HepG2 (cell line): Measurements from ENCODE around the gene SGIP1. TPM values are rescaled to one million over a fixed set of nuclear protein-coding genes. Genes with fewer than 3 reads are reported as not detected.

ENCODE experiments used
- ATAC-seq: fragments of 200-7000 bp; cut with Tn5 transposase; 3 replicates; pipeline ENCODE4 v1.9.1; 2020; ENCODE audit warnings: mild to moderate bottlenecking, moderate library complexity
- Bru-seq: library from RNA; stranded (reverse); fragments of 400-500 nt; gene quantifications from one replicate; lab custom pipeline; 2021; lab: Mats Ljungman, UMichigan
- BruChase-seq, 2 experiments: library from RNA; stranded (reverse); fragments of 400-500 nt; gene quantifications; one replicate each; lab custom pipeline; 2021; lab: Mats Ljungman, UMichigan
- BruUV-seq: library from RNA; stranded (reverse); fragments of 400-500 nt; replicated peaks from 2 replicates; lab custom pipeline; 2021; lab: Mats Ljungman, UMichigan
- CTCF ChIA-PET: fragments of 300-600 bp; formaldehyde crosslinking; extraction: SDS; loops from one replicate; lab custom pipeline; 2021; ENCODE audit warnings: low total read pairs, inconsistent platforms, low intra/inter-chr PET ratio; lab: Yijun Ruan, JAX
- POLR2A ChIA-PET: fragments of 350-600 bp; sonication (Branson Sonifier 250); formaldehyde crosslinking; loops from one replicate; lab custom pipeline; 2020; ENCODE audit warnings: antibody characterized with exemption, inconsistent platforms; lab: Yijun Ruan, JAX
- DNase-seq: peaks from one replicate; pipeline ENCODE4 v3.0.0-alpha.2; 2015; ENCODE audit warnings: low spot score
- FAIRE-seq: peaks from 3 replicates; lab custom pipeline; 2011; peaks lifted over from hg19 to GRCh38; lab: Jason Lieb, UNC
- H2AFZ ChIP-seq: one replicate; pipeline ENCODE4 v1.6.1; 2011; ENCODE audit warnings: low read length, inconsistent platforms
- H3K27ac ChIP-seq: fragments of 300-600 bp; 3 replicates; pipeline ENCODE4 v1.8.0; 2011; ENCODE audit warnings: mixed run types, mild to moderate bottlenecking, mixed read lengths, low read length, inconsistent platforms; ENCODE audit not compliant: insufficient read depth; ENCODE audit errors: extremely low read length
- H3K27me3 ChIP-seq, 2 experiments: fragments of 200-600 bp in 1 of 2; 2 replicates in 1 of 2; 3 replicates in 1 of 2; pipeline versions ENCODE4 v1.6.0 to v1.8.0; 2011; ENCODE audit warnings: low read length in 2 of 2, mild to moderate bottlenecking in 2 of 2, moderate library complexity in 2 of 2, inconsistent platforms in 1 of 2; ENCODE audit not compliant: insufficient read depth in 2 of 2, control insufficient read depth in 1 of 2
- H3K36me3 ChIP-seq, 2 experiments: fragments of 200-600 bp in 1 of 2; replicated peaks in 1 of 2; 2 replicates in 1 of 2; 3 replicates in 1 of 2; pipeline versions ENCODE4 v1.5.1 to v1.8.0; 2011; ENCODE audit warnings: low read length in 2 of 2, inconsistent platforms in 1 of 2; ENCODE audit not compliant: insufficient read depth in 2 of 2, control insufficient read depth in 1 of 2
- H3K4me1 ChIP-seq: 2 replicates; pipeline ENCODE4 v1.5.1; 2012; ENCODE audit warnings: low read length, inconsistent platforms; ENCODE audit not compliant: insufficient read depth
- H3K4me2 ChIP-seq: 2 replicates; pipeline ENCODE4 v1.6.0; 2011; ENCODE audit warnings: low read depth, low read length, inconsistent platforms
- H3K4me3 ChIP-seq, 3 experiments: fragments of 200-600 bp in 1 of 3; sonication (generic), shearing (Covaris generic) in 1 of 3; replicated peaks in 1 of 3; 2 replicates each; pipeline ENCODE4 v1.5.1; 2011 to 2016; ENCODE audit warnings: low read length in 3 of 3, inconsistent platforms in 2 of 3, low read depth in 2 of 3, mild to moderate bottlenecking in 2 of 3, control low read depth in 1 of 3, mixed read lengths in 1 of 3; ENCODE audit not compliant: insufficient read depth in 1 of 3
- H3K79me2 ChIP-seq: one replicate; pipeline ENCODE4 v1.6.1; 2011; ENCODE audit warnings: low read length, inconsistent platforms; ENCODE audit not compliant: insufficient read depth
- H3K9ac ChIP-seq: 2 replicates; pipeline ENCODE4 v1.6.0; 2011; ENCODE audit warnings: mild to moderate bottlenecking, low read depth, low read length, inconsistent platforms; ENCODE audit not compliant: insufficient read depth
- H3K9me3 ChIP-seq: 2 replicates; pipeline ENCODE4 v1.5.1; 2012; ENCODE audit warnings: mild to moderate bottlenecking, low read length
- H4K20me1 ChIP-seq: 2 replicates; pipeline ENCODE4 v1.6.0; 2011; ENCODE audit warnings: inconsistent platforms, mild to moderate bottlenecking, low read length, moderate library complexity; ENCODE audit not compliant: insufficient read depth
- ETV6 ChIP-seq: sonication (generic); formaldehyde crosslinking; conservative IDR thresholded peaks from 2 replicates; pipeline ENCODE4 v1.4.0; 2020; ENCODE audit warnings: missing genetic modification reagents
- HDAC2 ChIP-seq: sonication (generic); formaldehyde crosslinking; IDR thresholded peaks from 2 replicates; pipeline ENCODE4 v1.4.0; 2020; ENCODE audit warnings: missing genetic modification reagents
- KAT2B ChIP-seq: fragments of 150-350 bp; IDR thresholded peaks from 2 replicates; pipeline ENCODE4 v1.6.1; 2014; ENCODE audit warnings: low read depth, low read length, borderline replicate concordance
- KMT2A ChIP-seq: sonication (generic); formaldehyde crosslinking; IDR thresholded peaks from 2 replicates; pipeline ENCODE4 v1.4.0; 2020; ENCODE audit warnings: missing genetic modification reagents
- NR2C2 ChIP-seq: sonication (generic); formaldehyde crosslinking; IDR thresholded peaks from 2 replicates; pipeline ENCODE4 v1.4.0; 2020; ENCODE audit warnings: missing genetic modification reagents, mild to moderate bottlenecking, moderate library complexity, borderline replicate concordance
- PLRG1 ChIP-seq: fragments of 450-650 bp; conservative IDR thresholded peaks from 2 replicates; pipeline ENCODE4 v1.6.1; 2016
- SALL1 ChIP-seq: sonication (generic); formaldehyde crosslinking; IDR thresholded peaks from 2 replicates; pipeline ENCODE4 v1.8.0; 2022; ENCODE audit warnings: mild to moderate bottlenecking, missing genetic modification reagents
- ZNF205 ChIP-seq: IDR thresholded peaks from 2 replicates; pipeline ENCODE4 v1.6.1; 2018; ENCODE audit warnings: missing biosample characterization, missing genetic modification reagents
- ZNF607 ChIP-seq: sonication (generic); formaldehyde crosslinking; IDR thresholded peaks from 2 replicates; pipeline ENCODE4 v1.5.1; 2020; ENCODE audit warnings: missing genetic modification reagents, mild to moderate bottlenecking, borderline replicate concordance
- ZNF687 ChIP-seq: sonication (generic); formaldehyde crosslinking; IDR thresholded peaks from 2 replicates; pipeline ENCODE4 v1.5.1; 2020; ENCODE audit warnings: mild to moderate bottlenecking, missing genetic modification reagents, moderate library complexity
- WGBS: methylation state at CpG from one replicate; pipeline ENCODE4 v1.1.6; 2017; ENCODE audit warnings: low lambda C conversion rate; 5-methylcytosine and 5-hydroxymethylcytosine counted together
- in situ Hi-C: cut with HindIII; loops from 2 replicates; pipeline ENCODE4 v1.10.0; 2017; ENCODE audit warnings: low pct_unique_long_range_greater_than_20kb; ENCODE audit not compliant: extremely low pct_ligation_motif_present
- intact Hi-C: fragments of 100-400 bp; cut with micrococcal nuclease; formaldehyde crosslinking; loops from one replicate; pipeline ENCODE4 v1.10.0; 2022; ENCODE audit not compliant: unreplicated experiment
- long read RNA-seq, 2 experiments: library from RNA in 1 of 2; library from polyadenylated mRNA in 1 of 2; stranded (forward) in 1 of 2; unstranded in 1 of 2; transcript quantifications; one replicate each; pipeline ENCODE4 v2.0.0, GENCODE V29; 2019 to 2022
- polyA minus RNA-seq, 3 experiments: library from RNA; depleted of rRNA, polyadenylated mRNA; stranded (reverse); fragments of >200 nt; gene quantifications; 2 replicates each; pipeline ENCODE4 v1.2.3, GENCODE V29; 2011; ENCODE audit warnings: low replicate concordance in 1 of 3
- polyA plus RNA-seq, 8 experiments: library from polyadenylated mRNA; depleted of rRNA in 3 of 8; stranded (reverse) in 7 of 8; unstranded in 1 of 8; fragments of >200 nt; fragmentation: Illumina TruSeq in 4 of 8; extraction: Trizol in 4 of 8; gene quantifications; 2 replicates each; pipeline versions ENCODE4 v1.2.1 to v1.2.3, GENCODE V29; 2011 to 2016; ENCODE audit warnings: low read depth in 4 of 8, missing spikeins in 1 of 8, mixed read lengths in 1 of 8; ENCODE audit not compliant: insufficient read depth in 1 of 8
- total RNA-seq, 5 experiments: library from RNA; depleted of rRNA; stranded (reverse); fragments of >200 nt; fragmentation: Illumina TruSeq; extraction: Trizol; gene quantifications; 2 replicates each; pipeline ENCODE4 v1.2.3, GENCODE V29; 2016; ENCODE audit warnings: low read depth in 1 of 5
- TF ChIP-seq, protein P1 (sequence below): sonication (generic); formaldehyde crosslinking; IDR thresholded peaks from 2 replicates; pipeline ENCODE4 v1.8.0; 2023; ENCODE audit warnings: mild to moderate bottlenecking, missing genetic modification reagents
- TF ChIP-seq, protein P2 (sequence below): sonication (generic); formaldehyde crosslinking; IDR thresholded peaks from 2 replicates; pipeline ENCODE4 v1.8.1; 2023; ENCODE audit warnings: missing genetic modification reagents, inconsistent platforms, borderline replicate concordance

The SGIP1 gene
- total RNA-seq (2016; rRNA removed; fragmentation: Illumina TruSeq; extraction: Trizol) = not detected in 2 replicates
- total RNA-seq (2016; cell fraction: cytosol; rRNA removed; fragmentation: Illumina TruSeq; extraction: Trizol; ENCODE audit: low read depth) = not detected in 2 replicates
- total RNA-seq (2016; cell fraction: insoluble cytoplasmic fraction; rRNA removed; fragmentation: Illumina TruSeq; extraction: Trizol) = not detected in 2 replicates
- not detected in 2 replicates for total RNA-seq (2016; cell fraction: membrane; rRNA removed; fragmentation: Illumina TruSeq; extraction: Trizol)
- total RNA-seq (2016; cell fraction: nucleus; rRNA removed; fragmentation: Illumina TruSeq; extraction: Trizol) = not detected in 2 replicates
- polyA plus RNA-seq (2011; rRNA removed) = 0.01 TPM in 1 of 2 replicates, not detected in the other
- polyA plus RNA-seq (2011; cell fraction: cytosol; rRNA removed) = not detected in 2 replicates
- 0.10 TPM in 1 of 2 replicates, not detected in the other for polyA plus RNA-seq (2011; cell fraction: nucleus; rRNA removed)
- polyA plus RNA-seq (2012) = not detected in 2 replicates
- polyA plus RNA-seq (2016; cell fraction: cytosol; fragmentation: Illumina TruSeq; extraction: Trizol; ENCODE audit: low read depth) = not detected in 2 replicates
- not detected in 2 replicates for polyA plus RNA-seq (2016; cell fraction: insoluble cytoplasmic fraction; fragmentation: Illumina TruSeq; extraction: Trizol; ENCODE audit: low read depth)
- polyA plus RNA-seq (2016; cell fraction: membrane; fragmentation: Illumina TruSeq; extraction: Trizol; ENCODE audit: low read depth) = not detected in 2 replicates
- 0.29 TPM in 1 of 2 replicates, not detected in the other for polyA plus RNA-seq (2016; cell fraction: nucleus; fragmentation: Illumina TruSeq; extraction: Trizol; ENCODE audit: insufficient read depth, low read depth)
- polyA minus RNA-seq (2011; rRNA and poly(A)+ RNA removed; ENCODE audit: low replicate concordance) = not detected in 2 replicates
- polyA minus RNA-seq (2011; cell fraction: cytosol; rRNA and poly(A)+ RNA removed) = not detected in 2 replicates
- not detected in 2 replicates for polyA minus RNA-seq (2011; cell fraction: nucleus; rRNA and poly(A)+ RNA removed)
- percentile 7 among the genes with signal in this experiment for Bru-seq, nascent RNA
- percentile 3 among the genes with signal in this experiment for BruChase-seq, experiment 1, labeled RNA remaining after a 6-hour chase
- percentile 1 among the genes with signal in this experiment for BruChase-seq, experiment 2, labeled RNA remaining after a 2-hour chase
- long read RNA-seq, experiment 1 = 0 reads
- long read RNA-seq, experiment 2 = 0 reads

DNA sequence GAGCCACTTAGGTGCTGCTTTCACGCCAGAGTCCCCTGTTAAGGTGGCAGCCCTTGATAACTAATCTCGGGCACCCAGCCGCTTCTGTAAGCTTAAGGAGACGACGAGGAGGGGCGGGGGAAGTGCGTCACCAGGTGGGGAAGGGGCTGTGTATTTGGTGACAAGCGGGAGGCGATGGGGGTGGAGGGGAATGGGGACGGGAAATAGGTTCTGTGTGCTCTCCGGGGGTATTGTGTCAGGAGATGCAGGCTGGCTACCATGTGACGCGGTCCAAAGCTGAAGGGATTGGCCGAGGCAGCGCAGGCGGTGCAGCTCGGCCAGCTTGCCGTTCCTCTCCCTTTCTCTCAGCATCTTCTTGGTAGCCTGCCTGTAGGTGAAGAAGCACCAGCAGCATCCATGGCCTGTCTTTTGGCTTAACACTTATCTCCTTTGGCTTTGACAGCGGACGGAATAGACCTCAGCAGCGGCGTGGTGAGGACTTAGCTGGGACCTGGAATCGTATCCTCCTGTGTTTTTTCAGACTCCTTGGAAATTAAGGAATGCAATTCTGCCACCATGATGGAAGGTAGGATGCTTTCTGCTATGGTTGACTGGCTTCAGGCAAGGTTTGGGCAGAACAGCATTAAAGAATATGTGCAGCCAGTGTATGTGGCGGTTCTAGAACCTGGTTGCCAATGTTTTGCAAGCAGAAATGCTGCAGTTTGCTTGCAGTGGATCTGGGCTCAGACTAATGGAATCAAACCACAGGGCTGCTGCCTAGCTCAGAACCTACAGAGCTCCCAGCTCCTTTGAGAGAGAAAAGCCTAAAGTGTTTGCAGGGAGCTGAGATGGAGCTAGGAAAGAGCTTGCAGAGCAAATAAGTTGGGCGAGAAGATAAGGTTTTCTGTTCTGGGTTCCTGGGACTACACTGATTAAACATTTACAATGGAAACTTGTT lies at the start of gene SGIP1:
SGIP1 (plus strand) TSS at position 350 of the 937 bp plus-strand sequence; CDS start at position 556, 206 bp downstream.
- ChIA-PET POLR2A (no interaction called here), CTCF (no interaction called here)
- TF ChIP-seq KMT2A (CRISPR knock-in tag) (no peak), ZNF607 (no peak), PLRG1 (no peak), ZNF687 (no peak), ETV6 (no peak), ZNF205 (CRISPR knock-in tag) (no peak), NR2C2 (CRISPR knock-in tag) (no peak), HDAC2 (CRISPR knock-in tag) (no peak), KAT2B (no peak), SALL1 (CRISPR knock-in tag) (no peak)
- TF ChIP-seq, protein P1, sequence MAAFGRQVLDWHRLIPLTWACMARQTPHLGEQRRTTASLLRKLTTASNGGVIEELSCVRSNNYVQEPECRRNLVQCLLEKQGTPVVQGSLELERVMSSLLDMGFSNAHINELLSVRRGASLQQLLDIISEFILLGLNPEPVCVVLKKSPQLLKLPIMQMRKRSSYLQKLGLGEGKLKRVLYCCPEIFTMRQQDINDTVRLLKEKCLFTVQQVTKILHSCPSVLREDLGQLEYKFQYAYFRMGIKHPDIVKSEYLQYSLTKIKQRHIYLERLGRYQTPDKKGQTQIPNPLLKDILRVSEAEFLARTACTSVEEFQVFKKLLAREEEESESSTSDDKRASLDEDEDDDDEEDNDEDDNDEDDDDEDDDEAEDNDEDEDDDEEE (CRISPR knock-in tag) = no peak
- TF ChIP-seq, protein P2, sequence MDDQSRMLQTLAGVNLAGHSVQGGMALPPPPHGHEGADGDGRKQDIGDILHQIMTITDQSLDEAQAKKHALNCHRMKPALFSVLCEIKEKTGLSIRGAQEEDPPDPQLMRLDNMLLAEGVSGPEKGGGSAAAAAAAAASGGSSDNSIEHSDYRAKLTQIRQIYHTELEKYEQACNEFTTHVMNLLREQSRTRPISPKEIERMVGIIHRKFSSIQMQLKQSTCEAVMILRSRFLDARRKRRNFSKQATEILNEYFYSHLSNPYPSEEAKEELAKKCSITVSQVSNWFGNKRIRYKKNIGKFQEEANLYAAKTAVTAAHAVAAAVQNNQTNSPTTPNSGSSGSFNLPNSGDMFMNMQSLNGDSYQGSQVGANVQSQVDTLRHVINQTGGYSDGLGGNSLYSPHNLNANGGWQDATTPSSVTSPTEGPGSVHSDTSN (CRISPR knock-in tag) = no peak
- ATAC-seq (no peak; the same call in 1 of the 3 replicates), FAIRE-seq (no peak), DNase-seq (no peak)
- Histone ChIP-seq H3K27ac (no peak within 1 kb of the TSS), H4K20me1 (no peaks in the 10 kb centered on the region), H3K36me3 (no peaks in the 10 kb centered on the region), H2AFZ (no peak within 1 kb of the TSS), H3K4me1 (peaks cover 17% of the 10 kb centered on the region), H3K79me2 (no peaks in the 10 kb centered on the region), H3K27me3 (0 out of 5 replicates have a peak, but pooled peaks cover 0 to 6% of the 10 kb centered on the region in 2 experiments), H3K4me2 (no peak within 1 kb of the TSS; the same call in 1 of the 2 replicates), H3K4me3 (peak within 1 kb of the TSS in 1 of 3 experiments; percentile 16; a peak in 1 of 6 replicates), H3K9me3 (no peaks in the 10 kb centered on the region), H3K9ac (no peak within 1 kb of the TSS)
- intact Hi-C loops = no loop called here
- no TSS peak for BruUV-seq
- WGBS = 43% methylated on average over 21 of the region's 25 CpGs
- in situ Hi-C loops = no loop called here
